Measurements from ENCODE around the gene STOX2. TPM values are rescaled to one million over a fixed set of nuclear protein-coding genes. Genes with fewer than 3 reads are reported as not detected.

STOX2 gene
- total and polyA plus RNA-seq, 2 of the 13 experiments (the other 11 are each of a cell fraction or from before 2014, with no cell fraction given), result 0.01 to 0.15 TPM

DNA sequence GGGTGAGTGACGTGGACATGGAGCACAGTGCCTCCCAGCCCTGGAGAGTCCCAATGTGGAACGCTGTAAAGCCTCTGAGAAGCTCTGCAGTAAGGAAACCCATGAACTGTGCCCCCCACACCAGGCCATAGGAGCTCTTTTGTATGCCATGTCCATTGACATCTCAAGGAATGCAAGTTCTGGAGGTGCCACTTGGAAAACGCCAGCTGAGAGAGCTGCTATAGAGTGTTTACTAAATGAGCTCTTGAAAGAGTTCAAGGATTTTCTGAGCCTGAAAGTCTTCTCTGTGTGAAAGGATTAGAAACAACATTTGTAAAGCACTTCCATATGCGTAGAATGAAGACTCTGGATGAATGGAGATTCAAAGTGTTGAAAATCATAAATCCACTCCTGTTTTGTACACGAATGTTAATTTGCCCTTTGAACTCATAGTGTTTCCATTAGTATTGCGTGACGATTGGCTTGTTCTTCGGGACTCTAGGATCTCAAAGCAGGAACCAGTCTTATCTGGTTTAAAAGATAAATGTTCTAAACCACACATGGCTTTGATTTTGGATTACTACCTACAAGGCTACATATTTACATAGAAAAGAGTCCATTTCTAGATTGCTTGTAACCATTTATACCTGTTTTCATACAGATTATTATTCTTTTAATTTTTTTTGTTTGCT, 41.8 kb upstream of the STOX2 start:
- Histone ChIP-seq H4K20me1 (ENCODE audit: insufficient read depth, low read length) (no peaks in the 10 kb centered on the region), H3K4me3 (replicated peaks in 1 of 3; ENCODE audit: insufficient read depth in 1 of 3, low read depth in 2 of 3, low read length in 3 of 3) (no peak overlapping the region), H3K9me3 (ENCODE audit: low read length) (no peaks in the 10 kb centered on the region), H3K9ac (ENCODE audit: insufficient read depth, low read depth, low read length) (no peak overlapping the region), H3K79me2 (ENCODE audit: insufficient read depth, low read length) (no peaks in the 10 kb centered on the region), H3K4me2 (ENCODE audit: low read depth, low read length) (no peak overlapping the region), H3K27me3 (ENCODE audit: control insufficient read depth in 1 of 2, insufficient read depth in 2 of 2, low read length in 2 of 2) (no peaks in the 10 kb centered on the region; a peak in 3 of 5 replicates), H3K36me3 (replicated peaks in 1 of 2; ENCODE audit: control insufficient read depth in 1 of 2, insufficient read depth in 2 of 2, low read length in 2 of 2) (no peaks in the 10 kb centered on the region), H2AFZ (ENCODE audit: low read length) (no peak overlapping the region), H3K4me1 (ENCODE audit: insufficient read depth, low read length) (no peaks in the 10 kb centered on the region), H3K27ac (ENCODE audit: extremely low read length, insufficient read depth, low read length) (no peak overlapping the region)
- WGBS (ENCODE audit: low lambda C conversion rate), result 23% methylated on average over 6 of the region's 8 CpGs
- no peak for FAIRE-seq
- in situ Hi-C loops (cut with HindIII; ENCODE audit: extremely low pct_ligation_motif_present, low pct_unique_long_range_greater_than_20kb), result no loop called here
- no peak for DNase-seq (ENCODE audit: low spot score)
- ATAC-seq, result no peak
- BruUV-seq (replicated peaks), result no TSS peak
- POLR2A ChIA-PET, result no interaction called here
- intact Hi-C loops (cut with micrococcal nuclease; ENCODE audit: unreplicated experiment), result no loop called here
- TF ChIP-seq, protein P1, sequence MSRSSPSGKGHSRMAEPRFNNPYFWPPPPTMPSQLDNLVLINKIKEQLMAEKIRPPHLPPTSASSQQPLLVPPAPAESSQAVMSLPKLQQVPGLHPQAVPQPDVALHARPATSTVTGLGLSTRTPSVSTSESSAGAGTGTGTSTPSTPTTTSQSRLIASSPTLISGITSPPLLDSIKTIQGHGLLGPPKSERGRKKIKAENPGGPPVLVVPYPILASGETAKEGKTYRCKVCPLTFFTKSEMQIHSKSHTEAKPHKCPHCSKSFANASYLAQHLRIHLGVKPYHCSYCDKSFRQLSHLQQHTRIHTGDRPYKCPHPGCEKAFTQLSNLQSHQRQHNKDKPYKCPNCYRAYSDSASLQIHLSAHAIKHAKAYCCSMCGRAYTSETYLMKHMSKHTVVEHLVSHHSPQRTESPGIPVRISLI (CRISPR knock-in tag; IDR thresholded peaks at IDR 0.05; ENCODE audit: borderline replicate concordance), result no peak
- TF ChIP-seq, protein P2, sequence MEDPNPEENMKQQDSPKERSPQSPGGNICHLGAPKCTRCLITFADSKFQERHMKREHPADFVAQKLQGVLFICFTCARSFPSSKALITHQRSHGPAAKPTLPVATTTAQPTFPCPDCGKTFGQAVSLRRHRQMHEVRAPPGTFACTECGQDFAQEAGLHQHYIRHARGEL (CRISPR knock-in tag; IDR thresholded peaks at IDR 0.05), result no peak
- no peak for TF ChIP-seq ZNF382 (CRISPR knock-in tag; IDR thresholded peaks at IDR 0.05; ENCODE audit: borderline replicate concordance)
- TF ChIP-seq SP2 (CRISPR knock-in tag; IDR thresholded peaks at IDR 0.05), result no peak
- no peak for TF ChIP-seq ZC3H13 (CRISPR knock-in tag; IDR thresholded peaks at IDR 0.05)
- no peak for TF ChIP-seq ZNF3 (CRISPR knock-in tag; IDR thresholded peaks at IDR 0.05)
- no peak for TF ChIP-seq ZNF142 (CRISPR knock-in tag; IDR thresholded peaks at IDR 0.05)
- TF ChIP-seq, protein P3, sequence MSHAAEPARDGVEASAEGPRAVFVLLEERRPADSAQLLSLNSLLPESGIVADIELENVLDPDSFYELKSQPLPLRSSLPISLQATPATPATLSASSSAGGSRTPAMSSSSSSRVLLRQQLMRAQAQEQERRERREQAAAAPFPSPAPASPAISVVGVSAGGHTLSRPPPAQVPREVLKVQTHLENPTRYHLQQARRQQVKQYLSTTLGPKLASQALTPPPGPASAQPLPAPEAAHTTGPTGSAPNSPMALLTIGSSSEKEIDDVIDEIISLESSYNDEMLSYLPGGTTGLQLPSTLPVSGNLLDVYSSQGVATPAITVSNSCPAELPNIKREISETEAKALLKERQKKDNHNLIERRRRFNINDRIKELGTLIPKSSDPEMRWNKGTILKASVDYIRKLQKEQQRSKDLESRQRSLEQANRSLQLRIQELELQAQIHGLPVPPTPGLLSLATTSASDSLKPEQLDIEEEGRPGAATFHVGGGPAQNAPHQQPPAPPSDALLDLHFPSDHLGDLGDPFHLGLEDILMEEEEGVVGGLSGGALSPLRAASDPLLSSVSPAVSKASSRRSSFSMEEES (CRISPR knock-in tag; IDR thresholded peaks at IDR 0.05), result no peak
- TF ChIP-seq CCDC6 (CRISPR knock-in tag; IDR thresholded peaks at IDR 0.05), result no peak
- CTCF ChIA-PET (ENCODE audit: low intra/inter-chr PET ratio, low total read pairs), result no interaction called here
